Muscle layer of duodenum (tissue), 2 donors: ENCODE results near the gene KHSRP.

Experiments
- H3K27ac ChIP-seq: one replicate; pipeline ENCODE4 v1.7.0; 2013; ENCODE audit warnings: mild to moderate bottlenecking, low read length
- H3K27me3 ChIP-seq: one replicate; pipeline ENCODE4 v1.7.0; 2013; ENCODE audit warnings: low read depth, mild to moderate bottlenecking, control low read depth, low read length
- H3K36me3 ChIP-seq, 2 donors: one replicate each; pipeline ENCODE4 v1.7.0; 2013; ENCODE audit warnings: low read length in 2 of 2, control low read depth in 1 of 2, mild to moderate bottlenecking in 1 of 2; ENCODE audit not compliant: insufficient read depth in 2 of 2, control insufficient read depth in 1 of 2
- H3K4me1 ChIP-seq, 2 donors: one replicate each; pipeline ENCODE4 v1.7.0; 2013; ENCODE audit warnings: low read length in 2 of 2, mild to moderate bottlenecking in 2 of 2, control low read depth in 1 of 2, moderate library complexity in 1 of 2; ENCODE audit not compliant: insufficient read depth in 2 of 2, control insufficient read depth in 1 of 2
- H3K4me3 ChIP-seq, 2 donors: one replicate each; pipeline ENCODE4 v1.7.0; 2013; ENCODE audit warnings: low read length in 2 of 2, low read depth in 1 of 2, mild to moderate bottlenecking in 1 of 2
- H3K9me3 ChIP-seq, 2 donors: one replicate each; pipeline ENCODE4 v1.7.0; 2013; ENCODE audit warnings: low read length in 2 of 2, control low read depth in 1 of 2, mild to moderate bottlenecking in 1 of 2; ENCODE audit not compliant: control insufficient read depth in 1 of 2
- donor health status: healthy.

The KHSRP gene

GRCh38 chr19:6427131-6427530 lies 2.5 kb upstream of the KHSRP start:
- no peaks in the 10 kb centered on the region for H3K27me3 ChIP-seq
- no peaks in the 10 kb centered on the region for H3K9me3 ChIP-seq
- H3K4me1 ChIP-seq = peaks cover 10 to 21% of the 10 kb centered on the region in 2 donors
- H3K36me3 ChIP-seq = no peaks in the 10 kb centered on the region
- H3K27ac ChIP-seq = no peak overlapping the region
- no peak overlapping the region for H3K4me3 ChIP-seq

GRCh38 chr19:6425732-6426620 lies 1.4 kb upstream of the KHSRP start:
- H3K4me3 ChIP-seq = peak overlapping the region in 1 of 2 donors; percentile 41

GRCh38 chr19:6424939-6425731 lies 524 bp upstream of the KHSRP start:
- peak overlapping the region; percentile 75 for H3K27ac ChIP-seq
- no peaks in the 10 kb centered on the region for H3K9me3 ChIP-seq
- H3K4me1 ChIP-seq = peaks cover 10 to 33% of the 10 kb centered on the region in 2 donors
- H3K36me3 ChIP-seq = peaks cover under 1 to 17% of the 10 kb centered on the region in 2 donors
- H3K4me3 ChIP-seq = peak overlapping the region in 1 of 2 donors; percentile 41
- H3K27me3 ChIP-seq = no peaks in the 10 kb centered on the region

More at GRCh38 chr19:6425732-6426620, 1.4 kb upstream of the KHSRP start:
- no peaks in the 10 kb centered on the region for H3K9me3 ChIP-seq
- no peaks in the 10 kb centered on the region for H3K27me3 ChIP-seq
- peaks cover 0 to 9% of the 10 kb centered on the region in 2 donors for H3K36me3 ChIP-seq
- peak overlapping the region; percentile 75 for H3K27ac ChIP-seq
- peaks cover 10 to 32% of the 10 kb centered on the region in 2 donors for H3K4me1 ChIP-seq

- Histone ChIP-seq H3K4me3 (peak overlapping the region; percentile 87 to 90), H3K9me3 (no peaks in the 10 kb centered on the region), H3K36me3 (peaks cover 15 to 32% of the 10 kb centered on the region in 2 donors), H3K4me1 (peaks cover 10 to 33% of the 10 kb centered on the region in 2 donors), H3K27ac (peak overlapping the region; percentile 80), H3K27me3 (no peaks in the 10 kb centered on the region)
Measured at GRCh38 chr19:6423499-6424194, 964 bp downstream of the KHSRP start.

- peaks cover 30 to 55% of the 10 kb centered on the region in 2 donors for H3K36me3 ChIP-seq
- peaks cover 10 to 33% of the 10 kb centered on the region in 2 donors for H3K4me1 ChIP-seq
- H3K9me3 ChIP-seq = no peaks in the 10 kb centered on the region
- H3K4me3 ChIP-seq = no peak overlapping the region
- H3K27me3 ChIP-seq = no peaks in the 10 kb centered on the region
- H3K27ac ChIP-seq = no peak overlapping the region
Measured at GRCh38 chr19:6421075-6422014, 3.3 kb downstream of the KHSRP start.

- H3K4me1 ChIP-seq = peaks cover 10 to 26% of the 10 kb centered on the region in 2 donors
Measured at GRCh38 chr19:6418562-6418932, 6.1 kb downstream of the KHSRP start.

GRCh38 chr19:6417713-6418561 lies 6.7 kb downstream of the KHSRP start:
- H3K36me3 ChIP-seq = peaks cover 37 to 79% of the 10 kb centered on the region in 2 donors
- H3K4me1 ChIP-seq = peaks cover 6 to 20% of the 10 kb centered on the region in 2 donors
- H3K9me3 ChIP-seq = no peaks in the 10 kb centered on the region
- no peak overlapping the region for H3K27ac ChIP-seq
- H3K27me3 ChIP-seq = no peaks in the 10 kb centered on the region
- H3K4me3 ChIP-seq = no peak overlapping the region

More at GRCh38 chr19:6418562-6418932, 6.1 kb downstream of the KHSRP start:
- no peaks in the 10 kb centered on the region for H3K27me3 ChIP-seq
- peaks cover 37 to 79% of the 10 kb centered on the region in 2 donors for H3K36me3 ChIP-seq
- H3K27ac ChIP-seq = no peak overlapping the region
- H3K4me3 ChIP-seq = no peak overlapping the region
- H3K9me3 ChIP-seq = no peaks in the 10 kb centered on the region

GRCh38 chr19:6416658-6417405 lies 7.8 kb downstream of the KHSRP start:
- Histone ChIP-seq H3K4me1 (peaks cover 0 to 16% of the 10 kb centered on the region in 2 donors), H3K27ac (no peak overlapping the region), H3K36me3 (peaks cover 37 to 78% of the 10 kb centered on the region in 2 donors)

GRCh38 chr19:6415591-6416190 lies 8.9 kb downstream of the KHSRP start:
- H3K4me1 ChIP-seq = peaks cover 0 to 6% of the 10 kb centered on the region in 2 donors
- H3K27me3 ChIP-seq = no peaks in the 10 kb centered on the region
- H3K9me3 ChIP-seq = no peaks in the 10 kb centered on the region
- H3K4me3 ChIP-seq = no peak overlapping the region
- peaks cover 37 to 68% of the 10 kb centered on the region in 2 donors for H3K36me3 ChIP-seq
- no peak overlapping the region for H3K27ac ChIP-seq

More at GRCh38 chr19:6416658-6417405, 7.8 kb downstream of the KHSRP start:
- Histone ChIP-seq H3K27me3 (no peaks in the 10 kb centered on the region), H3K4me3 (no peak overlapping the region), H3K9me3 (no peaks in the 10 kb centered on the region)
